Ascending aorta (tissue), 2 donors: ENCODE results near the gene CRY2. TPM values are rescaled to one million over a fixed set of nuclear protein-coding genes. Genes with fewer than 3 reads are reported as not detected.

Experiments
- DNase-seq, 2 donors: peaks; one replicate each; pipeline ENCODE4 v3.0.0-alpha.2; 2019; ENCODE audit warnings: low spot score in 2 of 2
- H3K27ac ChIP-seq, 2 donors: fragments of 200-600 bp; sonication (generic); one replicate each; pipeline ENCODE4 v1.5.1; 2016 to 2017; ENCODE audit warnings: mild to moderate bottlenecking in 1 of 2
- H3K27me3 ChIP-seq: fragments of 200-600 bp; sonication (generic); one replicate; pipeline ENCODE4 v1.5.1; 2017
- H3K36me3 ChIP-seq, 2 donors: fragments of 200-600 bp; sonication (generic); one replicate each; pipeline ENCODE4 v1.5.1; 2016
- H3K4me1 ChIP-seq, 2 donors: fragments of 200-600 bp; sonication (generic); one replicate each; pipeline ENCODE4 v1.5.1; 2016 to 2017; ENCODE audit warnings: mild to moderate bottlenecking in 1 of 2
- H3K4me3 ChIP-seq, 2 donors: fragments of 200-600 bp; sonication (generic); one replicate each; pipeline ENCODE4 v1.5.1; 2016 to 2017; ENCODE audit warnings: mild to moderate bottlenecking in 1 of 2
- H3K9me3 ChIP-seq, 2 donors: fragments of 200-600 bp; sonication (generic); one replicate each; pipeline ENCODE4 v1.5.1; 2016
- CTCF ChIP-seq, 3 experiments: fragments of 200-600 bp in 2 of 3; fragments of 450-650 bp in 1 of 3; sonication (generic) in 2 of 3; IDR thresholded peaks; one replicate each; pipeline ENCODE4 v1.5.1; 2016 to 2019; ENCODE audit warnings: antibody characterized with exemption in 3 of 3, mild to moderate bottlenecking in 1 of 3, moderate library complexity in 1 of 3
- intact Hi-C: fragments of 100-400 bp; cut with DNase I; formaldehyde crosslinking; loops from one replicate; pipeline ENCODE4 v1.15.1; 2023
- total RNA-seq: library from RNA; depleted of rRNA; stranded (reverse); fragments of >200 nt; gene quantifications from one replicate; pipeline ENCODE4 v1.1.0, GENCODE V29; 2016

CRY2 gene
- total RNA-seq, 1 donor from 2014 or later, result 29.6 TPM

DNA sequence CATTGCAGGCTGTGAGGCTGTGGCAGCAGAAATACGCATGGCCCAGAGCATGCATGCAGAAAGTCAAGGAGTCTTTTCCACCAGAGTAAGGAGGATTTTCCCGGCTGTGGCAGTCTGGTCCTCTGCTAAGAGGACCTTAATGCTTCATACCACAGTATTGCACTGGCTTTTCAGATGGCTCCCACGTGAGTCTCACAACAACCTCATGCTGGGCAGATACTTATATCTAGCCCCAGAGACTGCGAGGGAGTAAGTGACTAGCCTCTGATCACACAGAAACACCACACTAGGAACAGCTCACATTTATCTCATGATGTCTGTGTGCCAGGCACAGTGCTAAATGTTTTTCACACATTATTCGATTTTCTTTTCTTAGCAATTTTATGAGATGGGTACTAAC is 8.0 kb downstream of the CRY2 start:
- DNase-seq, result no peak
- Histone ChIP-seq H3K27ac (peak overlapping the region; percentile 78 to 86), H3K4me3 (no peak overlapping the region), H3K36me3 (peaks cover 4 to 12% of the 10 kb centered on the region in 2 donors), H3K4me1 (peaks cover 48 to 88% of the 10 kb centered on the region in 2 donors), H3K27me3 (no peaks in the 10 kb centered on the region), H3K9me3 (no peaks in the 10 kb centered on the region)
- TF ChIP-seq CTCF (IDR thresholded peaks at IDR 0.05), result no peak
- intact Hi-C loops, result no loop called here

GRCh38 chr11:45856044-45856468 is 8.8 kb downstream of the CRY2 start:
- H3K9me3 ChIP-seq, result no peaks in the 10 kb centered on the region
- peaks cover 10 to 18% of the 10 kb centered on the region in 2 donors for H3K36me3 ChIP-seq
- peak in 1 of 2 donors; percentile 66 for DNase-seq
- H3K27me3 ChIP-seq, result no peaks in the 10 kb centered on the region
- intact Hi-C loops, result no loop called here
- peak overlapping the region; percentile 78 to 86 for H3K27ac ChIP-seq
- H3K4me3 ChIP-seq, result no peak overlapping the region
- peaks cover 41 to 81% of the 10 kb centered on the region in 2 donors for H3K4me1 ChIP-seq
- TF ChIP-seq CTCF (IDR thresholded peaks at IDR 0.05), result no peak

DNA sequence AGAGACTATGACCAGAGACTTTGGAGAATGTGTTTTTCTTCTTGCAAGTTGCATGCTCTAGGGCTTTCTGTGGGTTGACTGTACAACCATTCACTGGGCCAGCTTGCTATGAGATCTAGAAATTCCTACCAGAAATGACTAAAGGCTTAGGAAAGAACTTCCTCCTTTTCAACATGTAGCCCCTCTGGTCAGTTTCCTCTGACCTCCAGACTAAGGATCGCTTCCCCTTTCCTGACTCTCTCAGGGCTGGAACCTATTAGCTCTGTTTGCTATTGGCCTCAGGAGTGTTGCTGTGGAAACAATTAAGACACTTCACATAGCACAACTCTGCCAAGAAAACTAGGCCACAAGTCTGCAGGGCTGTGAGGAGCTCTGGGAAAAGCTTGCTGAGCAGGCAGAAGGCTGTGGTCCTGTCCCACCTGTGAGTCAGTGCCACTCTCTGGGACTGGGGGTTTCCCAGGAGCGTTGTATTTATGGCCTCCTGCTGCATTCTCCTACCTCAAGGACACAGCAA is 10.7 kb downstream of the CRY2 start:
- Histone ChIP-seq H3K27me3 (no peaks in the 10 kb centered on the region), H3K4me3 (no peak overlapping the region), H3K36me3 (peaks cover 30 to 38% of the 10 kb centered on the region in 2 donors), H3K9me3 (no peaks in the 10 kb centered on the region), H3K4me1 (peaks cover 37 to 67% of the 10 kb centered on the region in 2 donors), H3K27ac (peak overlapping the region; percentile 78 to 86)
- TF ChIP-seq CTCF (IDR thresholded peaks at IDR 0.05), result no peak
- intact Hi-C loops, result loop anchor here (2.0 kb wide), 1 partner anchor 15 kb away; no protein-coding TSS in a partner anchor
- peak; percentile 35 to 85 for DNase-seq

DNA sequence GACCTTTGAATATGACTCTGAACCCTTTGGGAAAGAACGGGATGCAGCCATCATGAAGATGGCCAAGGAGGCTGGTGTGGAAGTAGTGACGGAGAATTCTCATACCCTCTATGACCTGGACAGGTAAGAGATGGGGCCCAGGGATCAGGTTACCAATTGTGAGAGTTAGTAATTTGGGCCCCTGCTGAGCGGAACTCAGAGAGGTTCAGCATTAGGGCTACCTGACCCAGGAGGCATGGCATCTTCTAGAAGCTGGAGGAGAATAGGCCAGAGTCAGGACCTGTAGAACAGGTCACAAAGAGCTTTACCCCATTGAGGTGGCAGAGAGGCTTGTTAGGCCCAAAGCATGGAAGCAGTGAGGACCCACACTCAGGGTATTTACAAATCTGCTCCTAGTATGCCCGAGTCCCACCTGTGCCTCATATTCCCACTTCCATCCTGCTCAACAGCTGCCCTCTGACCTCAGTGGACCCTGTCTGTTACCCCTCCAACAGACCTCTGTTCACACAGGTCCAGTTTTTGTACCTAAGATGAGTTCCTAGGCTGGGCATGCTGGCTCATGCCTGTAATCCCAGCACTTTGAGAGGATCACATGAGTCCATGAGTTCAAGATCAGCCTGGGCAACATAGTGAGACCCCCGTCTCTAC is 11.6 kb downstream of the CRY2 start:
- Histone ChIP-seq H3K27me3 (no peaks in the 10 kb centered on the region), H3K4me3 (peak overlapping the region in 1 of 2 donors; percentile 17), H3K27ac (peak overlapping the region; percentile 78 to 86), H3K4me1 (peaks cover 32 to 62% of the 10 kb centered on the region in 2 donors), H3K9me3 (no peaks in the 10 kb centered on the region), H3K36me3 (peaks cover 38 to 47% of the 10 kb centered on the region in 2 donors)
- peak in 1 of 2 donors; percentile 52 for DNase-seq
- intact Hi-C loops, result loop anchor here (1.0 to 2.0 kb wide), 2 partner anchors 12 to 16 kb away; partner anchors contain the start of gene CRY2
- TF ChIP-seq CTCF (IDR thresholded peaks at IDR 0.05), result no peak

DNA sequence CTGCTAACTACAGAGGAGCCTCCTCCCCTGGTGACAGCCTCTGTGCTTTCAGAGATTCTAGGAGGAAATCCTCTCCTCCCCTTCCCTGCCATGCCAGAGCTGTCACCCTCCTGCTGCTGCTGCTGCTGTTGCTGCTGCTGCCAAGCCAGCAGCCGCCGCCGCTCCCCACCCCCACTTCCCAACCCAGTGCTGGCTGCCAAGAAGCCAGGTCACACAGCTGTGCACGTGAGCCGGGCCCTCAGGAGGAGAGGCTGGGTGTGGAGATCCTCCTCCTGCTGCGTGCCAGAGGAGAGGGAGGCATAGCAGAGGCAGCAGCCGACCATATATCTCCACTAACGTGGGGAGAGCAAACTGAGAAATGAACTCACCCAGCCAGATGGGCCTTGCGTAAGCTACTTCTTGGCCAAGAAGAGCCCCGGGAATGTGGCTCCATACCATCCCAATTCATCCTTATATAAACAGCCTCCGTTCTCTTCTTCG is 12.4 kb downstream of the CRY2 start:
- Histone ChIP-seq H3K4me1 (peaks cover 29 to 55% of the 10 kb centered on the region in 2 donors), H3K27me3 (no peaks in the 10 kb centered on the region), H3K27ac (peak overlapping the region; percentile 78 to 86), H3K9me3 (no peaks in the 10 kb centered on the region), H3K36me3 (peaks cover 46 to 55% of the 10 kb centered on the region in 2 donors), H3K4me3 (peak overlapping the region in 1 of 2 donors; percentile 17)
- no peak for TF ChIP-seq CTCF (IDR thresholded peaks at IDR 0.05)
- intact Hi-C loops, result loop anchor here (1.0 to 2.0 kb wide), 2 partner anchors 12 to 17 kb away; partner anchors contain the start of gene CRY2
- peak; percentile 71 to 92 for DNase-seq
